Neural cell (in vitro differentiated cells): ENCODE results near the gene CTF1. TPM values are rescaled to one million over a fixed set of nuclear protein-coding genes. Genes with fewer than 3 reads are reported as not detected.

ENCODE experiments used
- H2AFZ ChIP-seq: fragments of 200-600, 300-800 bp; sonication (generic), shearing (Covaris generic); 2 replicates; pipeline ENCODE4 v1.6.0; 2014; ENCODE audit warnings: low read depth, mild to moderate bottlenecking, antibody characterized with exemption, low read length, moderate library complexity
- H3F3A ChIP-seq: fragments of 200-600 bp; shearing (Covaris generic); 2 replicates; pipeline ENCODE4 v1.6.1; 2016; ENCODE audit warnings: mild to moderate bottlenecking, moderate library complexity, mixed read lengths, antibody characterized with exemption, low read length; ENCODE audit not compliant: insufficient read depth, poor library complexity, severe bottlenecking
- H3K27ac ChIP-seq: fragments of 200-600, 300-800 bp; sonication (generic), shearing (Covaris generic); 2 replicates; pipeline ENCODE4 v1.5.1; 2014; ENCODE audit warnings: mild to moderate bottlenecking, low read length, moderate library complexity
- H3K27me3 ChIP-seq: fragments of 300-800, 200-600 bp; sonication (generic), shearing (Covaris generic); 2 replicates; pipeline ENCODE4 v1.6.0; 2014; ENCODE audit warnings: mild to moderate bottlenecking, low read depth, low read length, moderate library complexity; ENCODE audit not compliant: insufficient read depth
- H3K36me3 ChIP-seq: fragments of 300-800, 200-600 bp; sonication (generic), shearing (Covaris generic); 2 replicates; pipeline ENCODE4 v1.5.1; 2014; ENCODE audit warnings: mild to moderate bottlenecking, antibody characterized with exemption, low read length, moderate library complexity; ENCODE audit not compliant: insufficient read depth
- H3K4me2 ChIP-seq: fragments of 300-800, 200-600 bp; sonication (generic), shearing (Covaris generic); 2 replicates; pipeline ENCODE4 v1.6.0; 2014; ENCODE audit warnings: mild to moderate bottlenecking, low read length
- H3K4me3 ChIP-seq: fragments of 300-800, 200-600 bp; sonication (generic), shearing (Covaris generic); 2 replicates; pipeline ENCODE4 v1.5.1; 2014; ENCODE audit warnings: mild to moderate bottlenecking, low read length, moderate library complexity
- H3K79me2 ChIP-seq: fragments of 200-600 bp; shearing (Covaris generic); replicated peaks from 2 replicates; pipeline ENCODE4 v1.6.0; 2014; ENCODE audit warnings: mild to moderate bottlenecking, low read length, moderate library complexity; ENCODE audit not compliant: insufficient read depth
- H3K9ac ChIP-seq: fragments of 300-800, 200-600 bp; sonication (generic), shearing (Covaris generic); 2 replicates; pipeline ENCODE4 v1.6.1; 2016; ENCODE audit warnings: mild to moderate bottlenecking, low read length, mixed read lengths
- H3K9me2 ChIP-seq: fragments of 200-600 bp; shearing (Covaris generic); 2 replicates; pipeline ENCODE4 v1.6.1; 2016; ENCODE audit warnings: mild to moderate bottlenecking, low read length, mixed read lengths; ENCODE audit not compliant: insufficient read depth
- H3K9me3 ChIP-seq: fragments of 200-600, 300-800 bp; sonication (generic), shearing (Covaris generic); 2 replicates; pipeline ENCODE4 v1.6.1; 2016; ENCODE audit warnings: mild to moderate bottlenecking, mixed run types, low read length, moderate library complexity, mixed read lengths
- H4K20me1 ChIP-seq: fragments of 200-600 bp; shearing (Covaris generic); 2 replicates; pipeline ENCODE4 v1.6.1; 2016; ENCODE audit warnings: mild to moderate bottlenecking, mixed run types; ENCODE audit not compliant: insufficient read depth
- CTCF ChIP-seq: fragments of 450-650 bp; IDR thresholded peaks from 2 replicates; pipeline ENCODE4 v1.5.1; 2014; ENCODE audit warnings: antibody characterized with exemption, mild to moderate bottlenecking, moderate library complexity; ENCODE audit not compliant: poor library complexity, severe bottlenecking
- EP300 ChIP-seq: fragments of 450-650 bp; conservative IDR thresholded peaks from 2 replicates; pipeline ENCODE4 v1.6.1; 2014; ENCODE audit warnings: antibody characterized with exemption, mild to moderate bottlenecking, moderate library complexity; ENCODE audit not compliant: poor library complexity, severe bottlenecking
- EZH2 ChIP-seq: fragments of 200-600, 300-800 bp; shearing (Covaris generic), sonication (generic); IDR thresholded peaks from 2 replicates; pipeline ENCODE4 v1.6.1; 2014; ENCODE audit warnings: antibody characterized with exemption, low read length, borderline replicate concordance, mild to moderate bottlenecking; ENCODE audit not compliant: insufficient read depth, poor library complexity, severe bottlenecking
- MXI1 ChIP-seq: fragments of 450-650 bp; conservative IDR thresholded peaks from 2 replicates; pipeline ENCODE4 v1.6.1; 2014; ENCODE audit warnings: antibody characterized with exemption, mild to moderate bottlenecking; ENCODE audit not compliant: poor library complexity, severe bottlenecking
- POLR2AphosphoS5 ChIP-seq: IDR thresholded peaks from 2 replicates; pipeline ENCODE4 v1.6.1; 2012
- RAD21 ChIP-seq: fragments of 450-650 bp; conservative IDR thresholded peaks from 2 replicates; pipeline ENCODE4 v1.6.1; 2014; ENCODE audit warnings: antibody characterized with exemption, mild to moderate bottlenecking, moderate library complexity
- REST ChIP-seq: IDR thresholded peaks from 2 replicates; pipeline ENCODE4 v1.6.1; 2012; ENCODE audit warnings: borderline replicate concordance
- SMC3 ChIP-seq: fragments of 450-650 bp; conservative IDR thresholded peaks from 2 replicates; pipeline ENCODE4 v1.6.1; 2014; ENCODE audit warnings: antibody characterized with exemption, mild to moderate bottlenecking, moderate library complexity; ENCODE audit not compliant: poor library complexity
- TAF1 ChIP-seq: IDR thresholded peaks from 2 replicates; pipeline ENCODE4 v1.6.1; 2012; ENCODE audit warnings: low read depth
- polyA plus RNA-seq: library from polyadenylated mRNA; depleted of rRNA; stranded (reverse); fragments of >200 nt; gene quantifications from 2 replicates; pipeline ENCODE4 v1.2.3, GENCODE V29; 2014

Gene CTF1
- polyA plus RNA-seq, 1 donor from 2014 or later: not detected

- Histone ChIP-seq H4K20me1 (no peaks in the 10 kb centered on the region), H3K9ac (no peak overlapping the region), H2AFZ (no peak overlapping the region), H3K9me3 (no peaks in the 10 kb centered on the region), H3K9me2 (no peaks in the 10 kb centered on the region), H3F3A (no peaks in the 10 kb centered on the region), H3K79me2 (no peaks in the 10 kb centered on the region), H3K36me3 (no peaks in the 10 kb centered on the region), H3K27me3 (no peaks in the 10 kb centered on the region), H3K4me2 (no peak overlapping the region), H3K27ac (no peak overlapping the region), H3K4me3 (no peak overlapping the region)
- TF ChIP-seq RAD21: no peak
- no peak for TF ChIP-seq EZH2
- TF ChIP-seq EP300: no peak
These were observed 46.2 kb upstream of the CTF1 start for GRCh38 chr16:30850246-30850645.

- no peak for TF ChIP-seq SMC3
- no peak for TF ChIP-seq EZH2
- TF ChIP-seq POLR2AphosphoS5: no peak
- TF ChIP-seq EP300: no peak
- TF ChIP-seq REST: no peak
- TF ChIP-seq TAF1: no peak
- TF ChIP-seq CTCF: no peak
- TF ChIP-seq MXI1: no peak
- TF ChIP-seq RAD21: no peak
- H3K4me2 ChIP-seq: no peak overlapping the region
- H3K27ac ChIP-seq: no peak overlapping the region
- H3K9me2 ChIP-seq: no peaks in the 10 kb centered on the region
- no peaks in the 10 kb centered on the region for H4K20me1 ChIP-seq
- no peak overlapping the region for H3K9ac ChIP-seq
- H3K79me2 ChIP-seq: no peaks in the 10 kb centered on the region
- H3F3A ChIP-seq: no peaks in the 10 kb centered on the region
- H3K36me3 ChIP-seq: no peaks in the 10 kb centered on the region
- no peaks in the 10 kb centered on the region for H3K9me3 ChIP-seq
- no peaks in the 10 kb centered on the region for H3K27me3 ChIP-seq
- H3K4me3 ChIP-seq: no peak overlapping the region
- H2AFZ ChIP-seq: no peak overlapping the region
These were observed 42.7 kb upstream of the CTF1 start for GRCh38 chr16:30853758-30854157.

GRCh38 chr16:30858111-30858495, 38.3 kb upstream of the CTF1 start:
- H2AFZ ChIP-seq: no peak overlapping the region
- no peak overlapping the region for H3K9ac ChIP-seq
- H3F3A ChIP-seq: no peaks in the 10 kb centered on the region
- no peaks in the 10 kb centered on the region for H3K9me3 ChIP-seq
- H3K4me2 ChIP-seq: no peak overlapping the region
- TF ChIP-seq CTCF (no peak), SMC3 (no peak), TAF1 (no peak), EZH2 (no peak)
- H3K27me3 ChIP-seq: no peaks in the 10 kb centered on the region
- no peak overlapping the region for H3K27ac ChIP-seq
- no peaks in the 10 kb centered on the region for H3K9me2 ChIP-seq
- H3K36me3 ChIP-seq: no peaks in the 10 kb centered on the region
- H4K20me1 ChIP-seq: no peaks in the 10 kb centered on the region
- H3K4me3 ChIP-seq: no peak overlapping the region
- H3K79me2 ChIP-seq: no peaks in the 10 kb centered on the region
